Measurements from ENCODE around the gene ZNF594.
"Not testable (repeated sequence)": the region's sequence is repeated elsewhere in the genome, so short reads cannot be mapped to it uniquely, and the experiment has no call there.

Gene ZNF594

DNA sequence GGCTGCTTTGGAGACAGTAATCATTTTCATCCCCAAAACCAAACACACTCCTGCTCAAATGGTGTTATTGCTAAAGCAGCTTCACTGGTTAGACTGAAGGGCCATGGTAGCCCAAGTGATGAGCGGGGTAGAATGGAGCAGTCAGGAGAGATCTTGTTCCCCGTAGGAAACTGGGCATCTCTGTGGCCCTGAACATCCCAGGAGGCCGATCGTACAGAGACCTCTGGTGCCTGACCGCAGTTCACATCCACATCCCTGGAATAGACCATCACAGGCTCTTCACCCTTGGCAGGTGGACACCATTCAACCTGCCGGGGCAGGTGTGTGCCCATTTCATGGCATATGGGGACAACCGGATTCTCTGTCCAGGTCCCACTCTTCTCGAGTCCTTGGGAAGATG lies 61.9 kb downstream of the ZNF594 start:
- not testable (repeated sequence) for H3K9me2 ChIP-seq (ENCODE audit: low read depth, low read length); H3K27me3 ChIP-seq (ENCODE audit: insufficient read depth, low read length); H4K20me1 ChIP-seq (ENCODE audit: insufficient read depth, low read length); H3K4me1 ChIP-seq (ENCODE audit: insufficient read depth, low read length, severe bottlenecking); H3F3A ChIP-seq (ENCODE audit: insufficient read depth, low read length); H3K9me3 ChIP-seq (ENCODE audit: low read length); H3K9ac ChIP-seq (ENCODE audit: low read length); H2AFZ ChIP-seq (ENCODE audit: low read length); H3K27ac ChIP-seq (ENCODE audit: low read depth, low read length, poor library complexity, severe bottlenecking); H3K36me3 ChIP-seq (ENCODE audit: insufficient read depth, low read length); H3K4me2 ChIP-seq (ENCODE audit: low read length); H3K79me2 ChIP-seq (ENCODE audit: insufficient read depth, low read length); H3K4me3 ChIP-seq (ENCODE audit: low read depth, low read length, poor library complexity, severe bottlenecking)
